ENCODE results near the gene LCP2. TPM values are rescaled to one million over a fixed set of nuclear protein-coding genes. Genes with fewer than 3 reads are reported as not detected.

LCP2 gene
- 1 to 10 TPM; 2.3 to 4.0 (median 3.0) TPM for polyA plus RNA-seq (ENCODE audit: insufficient read length in 3 of 3)

GRCh38 chr5:170297589-170298462 is at the start of gene LCP2:
Gene LCP2 (minus strand): TSS chr5:170297777. CDS start chr5:170297611, 166 bp downstream.
- no peak for DNase-seq (ENCODE audit: low read depth in 3 of 3, low spot score in 2 of 3)

GRCh38 chr5:170347022-170347567 is 49.5 kb upstream of the LCP2 start:
- DNase-seq (ENCODE audit: low read depth in 3 of 3, low spot score in 2 of 3), result no peak

- DNase-seq (ENCODE audit: low read depth in 3 of 3, low spot score in 2 of 3), result no peak
These were observed 48.4 kb upstream of the LCP2 start for GRCh38 chr5:170345971-170346370.

- no peak for DNase-seq (ENCODE audit: low read depth in 3 of 3, low spot score in 2 of 3)
These were observed 45.6 kb upstream of the LCP2 start for GRCh38 chr5:170343177-170343576.

- DNase-seq (ENCODE audit: low read depth in 3 of 3, low spot score in 2 of 3), result no peak
These were observed 44.7 kb upstream of the LCP2 start for GRCh38 chr5:170342153-170342725.

- DNase-seq (ENCODE audit: low read depth in 3 of 3, low spot score in 2 of 3), result no peak
These were observed 44.0 kb upstream of the LCP2 start for GRCh38 chr5:170341545-170341944.

- no peak for DNase-seq (ENCODE audit: low read depth in 3 of 3, low spot score in 2 of 3)
These were observed 42.2 kb upstream of the LCP2 start for GRCh38 chr5:170339780-170340167.

- no peak for DNase-seq (ENCODE audit: low read depth in 3 of 3, low spot score in 2 of 3)
These were observed 41.6 kb upstream of the LCP2 start for GRCh38 chr5:170338933-170339779.

- DNase-seq (ENCODE audit: low read depth in 3 of 3, low spot score in 2 of 3), result no peak
These were observed 40.7 kb upstream of the LCP2 start for GRCh38 chr5:170338291-170338690.

- DNase-seq (ENCODE audit: low read depth in 3 of 3, low spot score in 2 of 3), result no peak
These were observed 39.6 kb upstream of the LCP2 start for GRCh38 chr5:170337045-170337733.

GRCh38 chr5:170336065-170336464 is 38.5 kb upstream of the LCP2 start:
- DNase-seq (ENCODE audit: low read depth in 3 of 3, low spot score in 2 of 3), result no peak

GRCh38 chr5:170334626-170335025 is 37.0 kb upstream of the LCP2 start:
- DNase-seq (ENCODE audit: low read depth in 3 of 3, low spot score in 2 of 3), result no peak

GRCh38 chr5:170333161-170333910 is 35.8 kb upstream of the LCP2 start:
- DNase-seq (ENCODE audit: low read depth in 3 of 3, low spot score in 2 of 3), result no peak

GRCh38 chr5:170332058-170332457 is 34.5 kb upstream of the LCP2 start:
- DNase-seq (ENCODE audit: low read depth in 3 of 3, low spot score in 2 of 3), result no peak

GRCh38 chr5:170330568-170331054 is 33.0 kb upstream of the LCP2 start:
- DNase-seq (ENCODE audit: low read depth in 3 of 3, low spot score in 2 of 3), result no peak

GRCh38 chr5:170329524-170329923 is 31.9 kb upstream of the LCP2 start:
- DNase-seq (ENCODE audit: low read depth in 3 of 3, low spot score in 2 of 3), result no peak

GRCh38 chr5:170327829-170328228 is 30.3 kb upstream of the LCP2 start:
- DNase-seq (ENCODE audit: low read depth in 3 of 3, low spot score in 2 of 3), result no peak

GRCh38 chr5:170327168-170327567 is 29.6 kb upstream of the LCP2 start:
- DNase-seq (ENCODE audit: low read depth in 3 of 3, low spot score in 2 of 3), result no peak

GRCh38 chr5:170319301-170319700 is 21.7 kb upstream of the LCP2 start:
- DNase-seq (ENCODE audit: low read depth in 3 of 3, low spot score in 2 of 3), result no peak
